ENCODE measurements around the gene MEF2A.

MEF2A gene

DNA sequence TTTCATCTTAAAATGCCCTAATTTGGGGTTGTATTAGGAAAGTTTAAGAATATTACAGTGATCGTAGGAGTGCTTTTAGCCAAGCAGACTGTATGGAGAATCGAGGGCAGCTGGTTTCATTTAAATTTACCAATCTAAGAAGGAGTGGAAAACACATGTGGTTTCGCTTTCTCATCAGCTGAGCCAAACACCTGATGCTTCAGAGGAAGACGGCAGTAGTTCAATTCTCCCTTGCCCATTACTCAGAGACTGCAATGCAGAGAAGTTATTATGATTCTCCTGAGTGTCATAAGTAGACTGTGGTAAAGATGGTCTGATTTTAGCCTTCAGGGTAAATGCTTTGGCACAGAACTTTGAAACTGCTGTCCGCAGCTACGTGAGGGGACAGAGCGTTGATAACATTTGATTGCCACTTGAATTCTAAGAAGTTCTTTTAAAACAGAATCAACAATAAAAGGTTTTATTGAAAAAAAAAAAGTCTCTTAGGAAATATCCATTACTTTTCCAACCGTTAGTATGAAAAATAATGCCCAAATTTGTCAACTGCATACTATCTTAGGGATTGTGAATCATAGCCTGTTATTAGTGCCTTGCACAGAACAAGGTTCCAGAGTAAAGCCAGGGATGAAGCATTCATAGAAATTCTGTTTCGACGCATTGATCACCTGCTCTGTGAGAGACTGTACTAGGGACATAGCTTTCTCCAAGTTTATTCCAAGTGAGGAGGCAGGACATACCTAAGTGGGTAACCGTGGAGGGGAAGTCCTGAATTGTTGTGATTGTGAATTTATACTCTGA lies 141.9 kb downstream of the MEF2A start:
- peaks cover 39% of the 10 kb centered on the region for H3K36me3 ChIP-seq (ENCODE audit: insufficient read depth, low read length)
- no peaks in the 10 kb centered on the region for H3F3A ChIP-seq (ENCODE audit: insufficient read depth, low read length)
- H3K9me2 ChIP-seq (ENCODE audit: low read depth, low read length) = no peaks in the 10 kb centered on the region
- no peak overlapping the region for H3K4me3 ChIP-seq (ENCODE audit: low read depth, low read length, poor library complexity, severe bottlenecking)
- H3K4me2 ChIP-seq (ENCODE audit: low read length) = peak overlapping the region; percentile 17; the same call in 1 of the 2 replicates
- TF ChIP-seq, protein P1, sequence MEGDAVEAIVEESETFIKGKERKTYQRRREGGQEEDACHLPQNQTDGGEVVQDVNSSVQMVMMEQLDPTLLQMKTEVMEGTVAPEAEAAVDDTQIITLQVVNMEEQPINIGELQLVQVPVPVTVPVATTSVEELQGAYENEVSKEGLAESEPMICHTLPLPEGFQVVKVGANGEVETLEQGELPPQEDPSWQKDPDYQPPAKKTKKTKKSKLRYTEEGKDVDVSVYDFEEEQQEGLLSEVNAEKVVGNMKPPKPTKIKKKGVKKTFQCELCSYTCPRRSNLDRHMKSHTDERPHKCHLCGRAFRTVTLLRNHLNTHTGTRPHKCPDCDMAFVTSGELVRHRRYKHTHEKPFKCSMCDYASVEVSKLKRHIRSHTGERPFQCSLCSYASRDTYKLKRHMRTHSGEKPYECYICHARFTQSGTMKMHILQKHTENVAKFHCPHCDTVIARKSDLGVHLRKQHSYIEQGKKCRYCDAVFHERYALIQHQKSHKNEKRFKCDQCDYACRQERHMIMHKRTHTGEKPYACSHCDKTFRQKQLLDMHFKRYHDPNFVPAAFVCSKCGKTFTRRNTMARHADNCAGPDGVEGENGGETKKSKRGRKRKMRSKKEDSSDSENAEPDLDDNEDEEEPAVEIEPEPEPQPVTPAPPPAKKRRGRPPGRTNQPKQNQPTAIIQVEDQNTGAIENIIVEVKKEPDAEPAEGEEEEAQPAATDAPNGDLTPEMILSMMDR (IDR thresholded peaks at IDR 0.05; ENCODE audit: low read length) = no peak
- no peak for TF ChIP-seq EZH2 (IDR thresholded peaks at IDR 0.05; ENCODE audit: borderline replicate concordance, low read length)
- peaks cover 30% of the 10 kb centered on the region for H3K4me1 ChIP-seq (ENCODE audit: insufficient read depth, low read length, severe bottlenecking)
- H3K79me2 ChIP-seq (ENCODE audit: insufficient read depth, low read length) = no peaks in the 10 kb centered on the region
- no peak overlapping the region for H2AFZ ChIP-seq (ENCODE audit: low read length)
- no peaks in the 10 kb centered on the region for H4K20me1 ChIP-seq (ENCODE audit: insufficient read depth, low read length)
- no peaks in the 10 kb centered on the region for H3K9me3 ChIP-seq (ENCODE audit: low read length)
- no peaks in the 10 kb centered on the region for H3K27me3 ChIP-seq (ENCODE audit: insufficient read depth, low read length)
- no peak overlapping the region for H3K9ac ChIP-seq (ENCODE audit: low read length)
- H3K27ac ChIP-seq (ENCODE audit: low read depth, low read length, poor library complexity, severe bottlenecking) = peak overlapping the region; percentile 42

DNA sequence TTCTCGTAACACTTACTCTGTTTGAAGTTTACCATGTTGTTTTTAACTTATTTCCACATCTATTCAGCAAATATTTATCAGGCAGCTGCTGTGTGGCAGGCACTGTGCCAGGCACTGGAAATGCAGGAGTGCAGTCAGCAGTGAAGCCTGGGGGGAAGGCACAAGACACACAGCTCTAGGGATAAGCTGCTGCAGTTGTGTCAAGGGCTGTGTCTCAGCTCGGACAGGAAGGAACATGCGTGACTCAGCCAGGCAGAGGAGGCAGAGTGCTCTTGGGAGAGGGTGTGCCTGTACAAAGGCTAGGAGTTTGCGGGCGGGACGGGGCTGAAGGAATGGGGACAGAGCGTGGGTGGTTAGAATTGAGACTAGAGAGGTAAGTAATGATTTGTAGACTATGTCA lies 142.8 kb downstream of the MEF2A start:
- Histone ChIP-seq H3F3A (ENCODE audit: insufficient read depth, low read length) (no peaks in the 10 kb centered on the region), H3K36me3 (ENCODE audit: insufficient read depth, low read length) (peaks cover 46% of the 10 kb centered on the region), H3K4me3 (ENCODE audit: low read depth, low read length, poor library complexity, severe bottlenecking) (no peak overlapping the region), H3K9ac (ENCODE audit: low read length) (no peak overlapping the region), H3K4me2 (ENCODE audit: low read length) (no peak overlapping the region), H3K79me2 (ENCODE audit: insufficient read depth, low read length) (no peaks in the 10 kb centered on the region), H3K9me3 (ENCODE audit: low read length) (no peaks in the 10 kb centered on the region), H4K20me1 (ENCODE audit: insufficient read depth, low read length) (no peaks in the 10 kb centered on the region), H3K27ac (ENCODE audit: low read depth, low read length, poor library complexity, severe bottlenecking) (no peak overlapping the region), H3K4me1 (ENCODE audit: insufficient read depth, low read length, severe bottlenecking) (peaks cover 21% of the 10 kb centered on the region), H3K27me3 (ENCODE audit: insufficient read depth, low read length) (no peaks in the 10 kb centered on the region), H3K9me2 (ENCODE audit: low read depth, low read length) (no peaks in the 10 kb centered on the region), H2AFZ (ENCODE audit: low read length) (no peak overlapping the region)
- TF ChIP-seq EZH2 (IDR thresholded peaks at IDR 0.05; ENCODE audit: borderline replicate concordance, low read length) = no peak
- TF ChIP-seq, protein P1 (IDR thresholded peaks at IDR 0.05; ENCODE audit: low read length) = no peak

DNA sequence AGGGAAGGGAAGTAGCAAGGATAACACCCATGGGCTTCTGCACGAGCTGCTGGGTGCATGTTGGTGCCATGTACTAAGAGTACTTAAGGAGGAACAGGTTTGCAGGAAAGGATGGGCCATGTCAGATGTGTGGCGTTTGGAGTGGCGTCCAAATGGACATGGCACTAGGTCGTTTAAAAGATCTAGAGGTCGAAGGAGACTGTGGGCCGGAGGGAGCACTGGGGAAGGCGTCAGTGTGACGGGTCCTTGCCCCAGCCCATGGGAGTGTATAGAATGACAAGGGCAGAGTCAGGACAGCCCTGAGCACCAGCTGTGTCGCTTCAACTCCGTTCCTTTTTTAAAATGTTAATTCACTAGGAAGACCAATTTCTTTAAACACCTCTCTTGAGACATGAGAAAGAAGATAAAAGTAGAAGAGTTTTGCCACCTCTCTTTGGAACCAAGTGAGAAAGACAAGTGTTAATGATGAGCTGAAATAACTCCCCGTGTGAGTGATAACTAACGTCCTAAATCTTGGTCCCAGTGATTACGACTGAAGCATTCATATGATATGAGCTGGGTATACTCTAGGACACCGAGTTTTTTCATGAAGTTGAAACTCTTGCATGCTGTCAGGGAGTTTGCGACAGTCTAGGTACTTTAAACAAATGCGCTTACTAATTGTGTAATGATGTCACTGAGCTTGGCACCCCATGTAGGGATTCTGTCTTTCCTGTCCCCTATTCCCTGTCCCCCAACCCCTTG lies 143.6 kb downstream of the MEF2A start:
- H3K4me3 ChIP-seq (ENCODE audit: low read depth, low read length, poor library complexity, severe bottlenecking) = no peak overlapping the region
- H3F3A ChIP-seq (ENCODE audit: insufficient read depth, low read length) = no peaks in the 10 kb centered on the region
- H3K27me3 ChIP-seq (ENCODE audit: insufficient read depth, low read length) = no peaks in the 10 kb centered on the region
- peaks cover 13% of the 10 kb centered on the region for H3K4me1 ChIP-seq (ENCODE audit: insufficient read depth, low read length, severe bottlenecking)
- H3K79me2 ChIP-seq (ENCODE audit: insufficient read depth, low read length) = no peaks in the 10 kb centered on the region
- no peak overlapping the region for H3K27ac ChIP-seq (ENCODE audit: low read depth, low read length, poor library complexity, severe bottlenecking)
- TF ChIP-seq, protein P1 (IDR thresholded peaks at IDR 0.05; ENCODE audit: low read length) = no peak
- TF ChIP-seq EZH2 (IDR thresholded peaks at IDR 0.05; ENCODE audit: borderline replicate concordance, low read length) = no peak
- no peak overlapping the region for H3K4me2 ChIP-seq (ENCODE audit: low read length)
- no peaks in the 10 kb centered on the region for H3K9me2 ChIP-seq (ENCODE audit: low read depth, low read length)
- H3K9me3 ChIP-seq (ENCODE audit: low read length) = no peaks in the 10 kb centered on the region
- H3K9ac ChIP-seq (ENCODE audit: low read length) = no peak overlapping the region
- no peak overlapping the region for H2AFZ ChIP-seq (ENCODE audit: low read length)
- H3K36me3 ChIP-seq (ENCODE audit: insufficient read depth, low read length) = peaks cover 51% of the 10 kb centered on the region
- H4K20me1 ChIP-seq (ENCODE audit: insufficient read depth, low read length) = no peaks in the 10 kb centered on the region

All from OCI-LY1 (cell line).